Measurements from ENCODE around the gene TIGIT.
"Not testable (repeated sequence)": the region's sequence is repeated elsewhere in the genome, so short reads cannot be mapped to it uniquely, and the experiment has no call there.

Gene TIGIT

GRCh38 chr3:114293838-114294535, at the start of gene TIGIT:
TSS of gene TIGIT (plus strand) at chr3:114294028. CDS start at chr3:114294062, 34 bp downstream.
- H3K27me3 ChIP-seq (ENCODE audit: control insufficient read depth, insufficient read depth, low read length) = no peaks in the 10 kb centered on the region
- H3K36me3 ChIP-seq (ENCODE audit: control insufficient read depth, low read depth, low read length) = no peaks in the 10 kb centered on the region
- H3K9me3 ChIP-seq (ENCODE audit: control insufficient read depth, low read depth, low read length) = no peaks in the 10 kb centered on the region
- no peaks in the 10 kb centered on the region for H3K4me1 ChIP-seq (ENCODE audit: control insufficient read depth, low read depth, low read length)
- H3K4me3 ChIP-seq (ENCODE audit: low read length) = no peak within 1 kb of the TSS
- no peak within 1 kb of the TSS for H3K9ac ChIP-seq (ENCODE audit: low read length)
- H3K27ac ChIP-seq (ENCODE audit: low read length) = no peak within 1 kb of the TSS

DNA sequence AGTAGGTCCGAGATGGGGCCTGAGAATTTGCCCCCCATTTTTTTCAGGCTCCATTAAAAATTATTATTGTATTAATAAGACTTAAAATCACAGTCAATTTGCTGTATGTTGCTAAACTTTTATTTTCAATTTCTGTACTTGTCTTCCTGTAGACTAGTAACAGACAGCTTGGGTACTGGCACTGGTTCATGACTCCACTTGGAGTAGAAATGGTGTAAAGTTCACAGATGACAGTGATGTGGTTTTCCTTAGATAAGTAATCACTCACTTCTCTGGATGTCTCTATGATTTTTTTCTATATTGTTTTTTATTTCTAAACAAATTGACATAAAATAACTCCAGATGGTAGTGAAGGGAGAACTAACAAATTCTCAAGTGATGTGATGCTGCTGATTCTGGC, 40.9 kb upstream of the TIGIT start:
- H3K36me3 ChIP-seq (ENCODE audit: control insufficient read depth, low read depth, low read length) = no peaks in the 10 kb centered on the region
- H3K27ac ChIP-seq (ENCODE audit: low read length) = no peak overlapping the region
- H3K27me3 ChIP-seq (ENCODE audit: control insufficient read depth, insufficient read depth, low read length) = no peaks in the 10 kb centered on the region
- H3K9me3 ChIP-seq (ENCODE audit: control insufficient read depth, low read depth, low read length) = no peaks in the 10 kb centered on the region
- no peaks in the 10 kb centered on the region for H3K4me1 ChIP-seq (ENCODE audit: control insufficient read depth, low read depth, low read length)
- H3K4me3 ChIP-seq (ENCODE audit: low read length) = no peak overlapping the region
- H3K9ac ChIP-seq (ENCODE audit: low read length) = no peak overlapping the region

DNA sequence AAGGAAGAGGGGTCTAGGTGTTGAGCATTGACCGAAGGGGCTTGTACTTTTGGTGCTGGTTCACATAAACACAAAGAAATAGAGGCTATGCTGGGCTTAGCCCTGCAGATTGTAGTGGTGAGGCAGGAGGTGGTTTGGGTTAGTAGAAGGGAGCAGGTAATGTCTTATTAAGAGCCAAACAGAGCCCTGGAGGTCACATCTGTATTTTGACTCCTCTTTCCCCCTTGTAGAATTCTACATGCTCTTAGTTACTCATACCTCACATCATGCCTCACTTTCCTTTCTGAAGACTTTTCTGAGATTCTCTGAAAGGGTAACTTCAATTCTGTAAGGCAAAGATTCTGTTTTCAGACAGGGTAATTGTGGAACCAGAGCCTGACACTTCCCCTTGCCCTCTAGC, 40.3 kb upstream of the TIGIT start:
- H3K9me3 ChIP-seq (ENCODE audit: control insufficient read depth, low read depth, low read length) = no peaks in the 10 kb centered on the region
- no peaks in the 10 kb centered on the region for H3K36me3 ChIP-seq (ENCODE audit: control insufficient read depth, low read depth, low read length)
- no peak overlapping the region for H3K4me3 ChIP-seq (ENCODE audit: low read length)
- H3K27ac ChIP-seq (ENCODE audit: low read length) = no peak overlapping the region
- H3K9ac ChIP-seq (ENCODE audit: low read length) = no peak overlapping the region
- no peaks in the 10 kb centered on the region for H3K4me1 ChIP-seq (ENCODE audit: control insufficient read depth, low read depth, low read length)
- H3K27me3 ChIP-seq (ENCODE audit: control insufficient read depth, insufficient read depth, low read length) = no peaks in the 10 kb centered on the region

DNA sequence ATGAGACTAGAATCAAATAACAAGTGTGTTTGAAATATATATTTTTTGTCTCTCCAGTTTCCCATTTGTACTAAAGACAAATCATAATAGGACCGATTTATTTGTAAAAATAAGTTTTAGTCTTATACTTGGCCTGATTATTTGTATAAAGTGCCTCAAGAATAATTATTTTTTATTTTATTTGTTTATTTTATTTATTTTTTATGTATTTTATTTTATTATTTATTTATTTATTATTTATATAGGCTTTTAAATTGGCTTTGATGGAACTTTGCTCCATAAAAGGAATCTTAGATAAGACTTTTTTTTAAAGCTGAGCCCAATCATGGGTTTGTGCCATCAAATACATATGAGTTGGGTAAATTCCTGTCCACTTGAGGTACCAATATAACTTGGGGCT, 34.3 kb upstream of the TIGIT start:
- Histone ChIP-seq H3K4me1 (ENCODE audit: control insufficient read depth, low read depth, low read length) (no peaks in the 10 kb centered on the region), H3K9me3 (ENCODE audit: control insufficient read depth, low read depth, low read length) (peaks cover 7% of the 10 kb centered on the region), H3K27ac (ENCODE audit: low read length) (no peak overlapping the region), H3K36me3 (ENCODE audit: control insufficient read depth, low read depth, low read length) (no peaks in the 10 kb centered on the region), H3K4me3 (ENCODE audit: low read length) (no peak overlapping the region), H3K27me3 (ENCODE audit: control insufficient read depth, insufficient read depth, low read length) (no peaks in the 10 kb centered on the region), H3K9ac (ENCODE audit: low read length) (no peak overlapping the region)

DNA sequence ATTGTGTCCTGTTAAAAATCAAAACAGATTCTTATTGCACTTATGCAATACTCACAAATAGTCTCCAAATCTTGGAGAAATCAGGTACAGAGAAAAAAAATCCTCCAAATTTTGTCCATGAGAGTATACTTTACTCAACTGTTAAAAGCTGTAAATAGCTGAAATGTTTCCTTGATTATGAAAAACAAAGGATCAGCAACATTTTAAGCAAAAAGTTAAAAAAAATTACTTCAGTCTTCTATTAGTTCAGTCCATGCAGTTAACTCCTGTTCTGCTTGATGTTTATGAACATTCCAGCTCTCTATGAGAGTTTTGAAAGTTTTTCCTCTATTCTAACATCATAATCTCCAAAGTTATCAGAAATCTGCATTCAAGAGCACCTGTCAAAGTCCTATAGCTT, 33.7 kb upstream of the TIGIT start:
- H3K27ac ChIP-seq (ENCODE audit: low read length) = no peak overlapping the region
- H3K36me3 ChIP-seq (ENCODE audit: control insufficient read depth, low read depth, low read length) = no peaks in the 10 kb centered on the region
- peaks cover 7% of the 10 kb centered on the region for H3K9me3 ChIP-seq (ENCODE audit: control insufficient read depth, low read depth, low read length)
- H3K9ac ChIP-seq (ENCODE audit: low read length) = no peak overlapping the region
- H3K27me3 ChIP-seq (ENCODE audit: control insufficient read depth, insufficient read depth, low read length) = no peaks in the 10 kb centered on the region
- H3K4me3 ChIP-seq (ENCODE audit: low read length) = no peak overlapping the region
- no peaks in the 10 kb centered on the region for H3K4me1 ChIP-seq (ENCODE audit: control insufficient read depth, low read depth, low read length)

GRCh38 chr3:114270019-114270418, 23.8 kb upstream of the TIGIT start:
- Histone ChIP-seq H3K4me3 (ENCODE audit: low read length) (no peak overlapping the region), H3K27me3 (ENCODE audit: control insufficient read depth, insufficient read depth, low read length) (no peaks in the 10 kb centered on the region), H3K27ac (ENCODE audit: low read length) (no peak overlapping the region), H3K9me3 (ENCODE audit: control insufficient read depth, low read depth, low read length) (peaks cover 5% of the 10 kb centered on the region), H3K9ac (ENCODE audit: low read length) (no peak overlapping the region), H3K36me3 (ENCODE audit: control insufficient read depth, low read depth, low read length) (no peaks in the 10 kb centered on the region), H3K4me1 (ENCODE audit: control insufficient read depth, low read depth, low read length) (no peaks in the 10 kb centered on the region)

- H3K4me1 ChIP-seq (ENCODE audit: control insufficient read depth, low read depth, low read length) = no peaks in the 10 kb centered on the region
- no peak overlapping the region for H3K27ac ChIP-seq (ENCODE audit: low read length)
- H3K4me3 ChIP-seq (ENCODE audit: low read length) = no peak overlapping the region
- H3K9ac ChIP-seq (ENCODE audit: low read length) = no peak overlapping the region
- peaks cover 5% of the 10 kb centered on the region for H3K9me3 ChIP-seq (ENCODE audit: control insufficient read depth, low read depth, low read length)
- H3K27me3 ChIP-seq (ENCODE audit: control insufficient read depth, insufficient read depth, low read length) = no peaks in the 10 kb centered on the region
- H3K36me3 ChIP-seq (ENCODE audit: control insufficient read depth, low read depth, low read length) = no peaks in the 10 kb centered on the region
Observed at GRCh38 chr3:114272271-114272670, 21.6 kb upstream of the TIGIT start.

DNA sequence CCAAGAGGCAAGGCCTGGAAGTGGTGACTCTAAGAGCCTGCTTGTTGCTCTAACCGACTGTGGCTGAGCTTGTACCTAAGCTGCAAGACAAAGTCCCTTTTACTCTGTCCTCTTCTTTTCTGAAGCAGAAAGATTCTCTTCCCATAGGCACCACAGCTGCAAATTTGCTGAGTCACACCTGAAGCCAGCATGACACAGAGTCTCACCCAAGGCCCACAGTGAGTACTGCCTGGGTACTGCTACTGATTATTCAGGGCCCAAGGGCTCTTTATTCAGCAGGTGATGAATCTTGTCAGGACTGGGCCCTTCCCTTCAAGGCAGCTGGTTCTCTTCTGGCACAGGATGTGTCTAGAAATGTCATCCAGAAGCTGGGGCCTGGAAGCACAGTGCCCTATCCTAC, 18.9 kb upstream of the TIGIT start:
- Histone ChIP-seq H3K27me3 (ENCODE audit: control insufficient read depth, insufficient read depth, low read length) (no peaks in the 10 kb centered on the region), H3K4me1 (ENCODE audit: control insufficient read depth, low read depth, low read length) (no peaks in the 10 kb centered on the region), H3K9me3 (ENCODE audit: control insufficient read depth, low read depth, low read length) (no peaks in the 10 kb centered on the region), H3K9ac (ENCODE audit: low read length) (no peak overlapping the region), H3K27ac (ENCODE audit: low read length) (no peak overlapping the region), H3K36me3 (ENCODE audit: control insufficient read depth, low read depth, low read length) (no peaks in the 10 kb centered on the region), H3K4me3 (ENCODE audit: low read length) (no peak overlapping the region)

GRCh38 chr3:114276856-114277255, 17.0 kb upstream of the TIGIT start:
- H3K27me3 ChIP-seq (ENCODE audit: control insufficient read depth, insufficient read depth, low read length); H3K27ac ChIP-seq (ENCODE audit: low read length); H3K4me3 ChIP-seq (ENCODE audit: low read length); H3K4me1 ChIP-seq (ENCODE audit: control insufficient read depth, low read depth, low read length); H3K9me3 ChIP-seq (ENCODE audit: control insufficient read depth, low read depth, low read length); H3K36me3 ChIP-seq (ENCODE audit: control insufficient read depth, low read depth, low read length); H3K9ac ChIP-seq (ENCODE audit: low read length): not testable (repeated sequence)

GRCh38 chr3:114284644-114285043, 9.2 kb upstream of the TIGIT start:
- Histone ChIP-seq H3K4me3 (ENCODE audit: low read length) (no peak overlapping the region), H3K27ac (ENCODE audit: low read length) (no peak overlapping the region), H3K9me3 (ENCODE audit: control insufficient read depth, low read depth, low read length) (no peaks in the 10 kb centered on the region), H3K9ac (ENCODE audit: low read length) (no peak overlapping the region), H3K4me1 (ENCODE audit: control insufficient read depth, low read depth, low read length) (no peaks in the 10 kb centered on the region), H3K27me3 (ENCODE audit: control insufficient read depth, insufficient read depth, low read length) (no peaks in the 10 kb centered on the region), H3K36me3 (ENCODE audit: control insufficient read depth, low read depth, low read length) (no peaks in the 10 kb centered on the region)

DNA sequence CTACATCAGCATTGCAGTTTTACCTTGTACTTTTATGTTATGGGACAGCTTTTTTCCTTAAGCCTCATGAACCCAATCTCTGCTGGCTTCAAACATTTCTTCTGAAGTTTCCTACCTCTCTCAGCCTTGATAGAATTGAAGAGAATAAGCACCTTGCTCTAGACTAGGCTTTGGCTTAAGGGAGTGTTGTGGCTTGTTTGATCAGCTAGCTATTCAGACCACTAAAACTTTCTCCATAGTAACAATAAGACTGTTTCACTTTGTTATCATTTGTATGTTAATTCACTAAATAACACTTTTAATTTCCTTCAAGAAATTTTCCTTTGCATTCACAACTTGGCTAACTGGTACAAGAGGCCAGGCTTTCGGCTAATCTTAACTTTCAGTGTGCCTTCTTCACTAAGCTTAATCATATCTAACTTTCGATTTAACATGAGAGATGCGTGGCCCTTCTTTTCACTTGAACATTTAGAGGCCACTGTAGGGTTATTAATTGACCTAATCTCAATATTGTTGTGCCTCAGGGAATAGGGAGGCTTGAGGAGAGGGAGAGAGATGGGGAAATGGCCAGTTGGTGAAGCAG, 8.1 kb upstream of the TIGIT start:
- Histone ChIP-seq H3K36me3 (ENCODE audit: control insufficient read depth, low read depth, low read length) (no peaks in the 10 kb centered on the region), H3K9ac (ENCODE audit: low read length) (no peak overlapping the region), H3K4me1 (ENCODE audit: control insufficient read depth, low read depth, low read length) (no peaks in the 10 kb centered on the region), H3K27me3 (ENCODE audit: control insufficient read depth, insufficient read depth, low read length) (no peaks in the 10 kb centered on the region), H3K27ac (ENCODE audit: low read length) (no peak overlapping the region), H3K4me3 (ENCODE audit: low read length) (no peak overlapping the region), H3K9me3 (ENCODE audit: control insufficient read depth, low read depth, low read length) (no peaks in the 10 kb centered on the region)

- Histone ChIP-seq H3K4me3 (ENCODE audit: low read length) (no peak overlapping the region), H3K9ac (ENCODE audit: low read length) (no peak overlapping the region), H3K27me3 (ENCODE audit: control insufficient read depth, insufficient read depth, low read length) (no peaks in the 10 kb centered on the region), H3K36me3 (ENCODE audit: control insufficient read depth, low read depth, low read length) (no peaks in the 10 kb centered on the region), H3K4me1 (ENCODE audit: control insufficient read depth, low read depth, low read length) (no peaks in the 10 kb centered on the region), H3K27ac (ENCODE audit: low read length) (no peak overlapping the region), H3K9me3 (ENCODE audit: control insufficient read depth, low read depth, low read length) (no peaks in the 10 kb centered on the region)
Observed at GRCh38 chr3:114286266-114286665, 7.6 kb upstream of the TIGIT start.
